ENCODE measurements around the gene VPS13A. TPM values are rescaled to one million over a fixed set of nuclear protein-coding genes. Genes with fewer than 3 reads are reported as not detected.

VPS13A gene
- total RNA-seq, 1 donor from 2014 or later: 29.3 TPM

GRCh38 chr9:77149879-77150278 lies 27.5 kb upstream of the VPS13A start:
- Mint-ChIP-seq H3K9me3 (no peaks in the 10 kb centered on the region), H3K27ac (ENCODE audit: unreplicated experiment) (no peak overlapping the region), H3K27me3 (ENCODE audit: low read depth) (peaks cover 35% of the 10 kb centered on the region), H3K4me3 (no peak overlapping the region), H3K36me3 (ENCODE audit: low read depth) (no peaks in the 10 kb centered on the region), H3K4me1 (no peaks in the 10 kb centered on the region)
- DNase-seq (ENCODE audit: low read depth, low spot score): no peak
- TF ChIP-seq CTCF (conservative IDR thresholded peaks at IDR 0.05): no peak

- Mint-ChIP-seq H3K27me3 (ENCODE audit: low read depth) (peaks cover 42% of the 10 kb centered on the region), H3K27ac (ENCODE audit: unreplicated experiment) (no peak overlapping the region), H3K4me3 (no peak overlapping the region), H3K36me3 (ENCODE audit: low read depth) (no peaks in the 10 kb centered on the region), H3K9me3 (no peaks in the 10 kb centered on the region), H3K4me1 (no peaks in the 10 kb centered on the region)
- no peak for TF ChIP-seq CTCF (conservative IDR thresholded peaks at IDR 0.05)
- DNase-seq (ENCODE audit: low read depth, low spot score): no peak
These were observed 25.0 kb upstream of the VPS13A start for GRCh38 chr9:77152289-77152688.

- no peak for TF ChIP-seq CTCF (conservative IDR thresholded peaks at IDR 0.05)
- H3K27ac Mint-ChIP-seq (ENCODE audit: unreplicated experiment): no peak overlapping the region
- peaks cover 32% of the 10 kb centered on the region for H3K27me3 Mint-ChIP-seq (ENCODE audit: low read depth)
- H3K4me3 Mint-ChIP-seq: no peak overlapping the region
- no peaks in the 10 kb centered on the region for H3K9me3 Mint-ChIP-seq
- DNase-seq (ENCODE audit: low read depth, low spot score): no peak
- H3K4me1 Mint-ChIP-seq: no peaks in the 10 kb centered on the region
- no peaks in the 10 kb centered on the region for H3K36me3 Mint-ChIP-seq (ENCODE audit: low read depth)
These were observed 20.5 kb upstream of the VPS13A start for GRCh38 chr9:77156646-77157371.

GRCh38 chr9:77158772-77159513 lies 18.4 kb upstream of the VPS13A start:
- Mint-ChIP-seq H3K27ac (ENCODE audit: unreplicated experiment) (no peak overlapping the region), H3K9me3 (no peaks in the 10 kb centered on the region), H3K36me3 (ENCODE audit: low read depth) (no peaks in the 10 kb centered on the region), H3K27me3 (ENCODE audit: low read depth) (peaks cover 21% of the 10 kb centered on the region), H3K4me1 (no peaks in the 10 kb centered on the region), H3K4me3 (no peak overlapping the region)
- TF ChIP-seq CTCF (conservative IDR thresholded peaks at IDR 0.05): no peak
- no peak for DNase-seq (ENCODE audit: low read depth, low spot score)

GRCh38 chr9:77161191-77161590 lies 16.1 kb upstream of the VPS13A start:
- peaks cover 19% of the 10 kb centered on the region for H3K27me3 Mint-ChIP-seq (ENCODE audit: low read depth)
- no peak overlapping the region for H3K4me3 Mint-ChIP-seq
- no peak for TF ChIP-seq CTCF (conservative IDR thresholded peaks at IDR 0.05)
- no peaks in the 10 kb centered on the region for H3K9me3 Mint-ChIP-seq
- no peaks in the 10 kb centered on the region for H3K4me1 Mint-ChIP-seq
- no peaks in the 10 kb centered on the region for H3K36me3 Mint-ChIP-seq (ENCODE audit: low read depth)
- no peak for DNase-seq (ENCODE audit: low read depth, low spot score)
- H3K27ac Mint-ChIP-seq (ENCODE audit: unreplicated experiment): peak overlapping the region; percentile 8
